PFSK-1 (cell line): ENCODE measurements around the gene FBN1.

Source experiments
- POLR2AphosphoS5 ChIP-seq: IDR thresholded peaks from 2 replicates; pipeline ENCODE4 v1.6.1; 2012; ENCODE audit warnings: low read depth, mild to moderate bottlenecking, control low read depth, low read length, moderate library complexity
- TAF1 ChIP-seq: IDR thresholded peaks from 2 replicates; pipeline ENCODE4 v1.6.1; 2012; ENCODE audit warnings: low read length, control low read depth, borderline replicate concordance; ENCODE audit not compliant: insufficient read depth

GRCh38 chr15:48554112-48554511 is 91.4 kb downstream of the FBN1 start:
- TF ChIP-seq TAF1, result no peak
- TF ChIP-seq POLR2AphosphoS5, result no peak
